ENCODE results near the gene RDM1.
"Not testable (repeated sequence)": the region's sequence is repeated elsewhere in the genome, so short reads cannot be mapped to it uniquely, and the experiment has no call there.

The RDM1 gene

DNA sequence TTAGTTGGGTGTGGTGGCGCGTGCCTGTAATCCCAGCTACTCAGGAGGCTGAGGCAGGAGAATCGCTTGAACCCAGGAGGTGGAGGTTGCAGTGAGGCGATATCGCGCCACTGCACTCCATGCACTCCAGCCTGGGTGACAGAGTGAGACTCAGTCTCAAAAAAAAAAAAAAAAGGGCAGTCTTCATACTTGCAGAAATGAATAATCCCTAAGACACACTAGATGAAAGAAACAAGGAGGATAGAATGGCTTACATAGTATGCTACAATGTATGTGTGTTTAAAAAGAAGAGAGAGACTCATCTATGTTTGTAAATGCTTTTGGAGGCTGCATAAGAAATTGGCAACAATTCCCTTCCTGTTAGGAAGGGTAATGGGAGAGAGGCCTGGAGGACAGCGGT, 32.8 kb downstream of the RDM1 start:
- not testable (repeated sequence) for DNase-seq

DNA sequence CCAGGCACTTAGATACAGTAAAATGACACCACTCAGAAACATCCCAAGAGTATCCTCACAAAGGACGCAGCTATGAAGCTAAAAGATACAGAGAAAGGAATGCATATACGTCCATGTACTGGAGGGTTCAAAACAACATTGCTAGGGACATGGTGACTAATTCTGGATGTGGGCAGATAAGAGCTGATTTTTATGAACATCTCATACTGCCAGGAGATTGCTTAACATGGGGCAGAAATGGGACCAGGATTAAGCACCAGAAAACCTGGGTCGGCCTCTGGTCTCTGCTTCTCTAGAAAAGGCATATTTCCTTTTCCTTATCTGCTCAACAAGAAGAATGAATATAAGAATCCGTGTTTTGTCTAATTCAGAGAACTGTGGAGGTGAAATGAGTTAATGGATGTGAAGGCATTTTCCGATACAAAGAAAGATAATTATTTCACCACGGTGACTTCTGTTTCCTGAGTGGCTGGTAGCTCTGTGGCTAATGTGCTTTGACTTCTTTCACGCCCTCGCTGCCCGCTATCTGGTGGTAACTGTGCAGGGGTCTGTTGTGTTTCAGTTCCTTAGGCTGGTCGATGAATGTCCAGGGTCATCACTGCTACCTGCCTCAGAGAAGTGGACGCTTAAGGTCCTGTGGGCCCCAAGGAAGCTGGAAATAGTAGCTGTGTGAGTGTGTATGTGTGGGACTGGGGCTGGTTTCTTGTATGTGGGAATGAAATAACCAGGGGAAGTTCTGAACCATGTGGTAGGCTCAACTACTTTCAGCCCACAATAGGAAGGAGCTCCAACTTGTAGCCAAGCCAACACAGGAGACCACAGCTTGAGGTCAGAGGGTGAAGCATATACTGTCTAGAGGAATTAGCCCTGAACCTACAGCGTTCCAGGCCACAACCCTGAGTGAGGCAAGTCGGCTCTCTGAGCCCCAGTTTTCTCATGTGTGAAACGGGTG, 34.7 kb downstream of the RDM1 start:
- peak; percentile 23 for DNase-seq

DNA sequence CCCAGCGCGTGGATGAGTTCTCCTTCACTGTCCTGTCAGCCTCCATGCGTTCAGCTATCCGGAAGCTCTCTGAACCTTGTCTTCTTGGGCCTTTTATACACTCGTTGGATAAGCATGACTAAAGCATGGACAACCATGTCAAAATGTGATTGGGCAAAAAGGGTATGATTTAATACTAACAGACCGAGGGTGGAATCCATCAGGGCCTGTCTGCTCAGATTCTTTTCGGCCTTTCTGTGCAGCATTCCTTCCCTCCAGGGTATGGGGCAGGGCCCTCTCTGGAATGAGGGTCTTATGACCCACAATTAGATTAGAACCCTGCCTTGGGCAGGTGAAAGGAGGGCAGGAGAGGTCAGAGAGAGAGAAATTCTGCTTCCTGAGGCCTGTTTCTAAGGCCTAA, 36.4 kb downstream of the RDM1 start:
- DNase-seq, result no peak

DNA sequence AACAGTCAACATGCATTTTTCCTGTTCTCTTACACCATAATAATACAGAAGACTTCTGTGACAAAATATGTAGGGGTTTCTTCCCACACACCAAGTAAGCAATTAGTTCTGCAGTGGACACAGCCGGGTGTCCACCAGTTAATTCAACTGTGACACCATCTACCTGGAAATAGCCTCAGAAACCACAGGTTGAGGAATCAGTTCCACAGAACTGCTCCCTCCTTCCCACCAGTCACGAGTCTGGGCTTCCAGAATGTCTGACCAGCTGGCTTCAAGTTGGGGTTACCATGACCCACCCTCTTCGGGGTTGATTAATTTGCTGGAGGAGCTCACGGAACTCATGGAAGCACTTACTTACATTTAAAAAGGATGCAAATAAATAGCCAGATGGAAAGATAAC, 36.8 kb downstream of the RDM1 start:
- DNase-seq, result no peak

DNA sequence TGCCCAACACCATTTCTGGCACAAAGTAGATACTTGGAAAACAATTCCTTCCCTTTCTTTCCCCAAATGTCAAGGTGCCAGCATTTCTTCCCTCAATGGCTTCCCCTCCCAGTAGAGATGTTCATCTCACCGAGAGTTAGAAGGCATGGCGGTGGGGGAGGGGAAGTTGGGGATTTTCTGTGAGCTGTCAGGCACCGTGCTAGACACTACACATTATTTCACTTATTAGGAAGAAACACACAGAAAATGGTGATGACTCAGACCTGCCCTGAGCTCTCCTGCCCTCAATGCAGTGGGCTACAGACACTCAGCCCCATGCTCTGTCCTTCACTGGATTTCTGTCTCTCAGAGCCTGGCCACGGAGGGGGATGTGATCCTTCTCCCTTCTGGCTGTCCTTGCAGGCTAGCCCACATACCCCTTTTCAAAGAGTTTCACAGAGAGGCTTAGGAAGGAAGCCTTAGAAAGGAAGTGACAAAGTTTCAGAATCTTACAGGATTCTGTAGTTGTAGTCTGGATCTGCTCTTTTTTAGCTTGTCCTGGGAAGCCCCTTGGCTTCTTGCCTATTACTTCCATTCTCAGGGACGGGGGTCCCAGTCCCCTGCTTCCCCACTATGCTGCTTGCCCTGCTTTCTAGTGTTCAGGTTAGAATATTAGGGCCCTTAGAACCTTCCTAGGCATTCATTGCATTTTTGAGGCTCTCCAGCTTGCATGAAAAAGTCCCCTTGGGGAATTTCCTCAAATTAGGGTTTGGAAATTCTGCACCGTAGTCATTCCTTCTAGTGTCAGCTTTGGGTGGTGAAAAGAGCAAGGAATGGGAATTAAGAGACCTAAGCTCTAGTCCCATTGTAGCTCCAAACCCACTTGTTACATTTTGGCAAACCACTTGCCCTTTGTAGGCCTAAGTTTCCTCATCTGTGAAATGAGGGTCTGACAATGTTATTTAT, 38.2 kb downstream of the RDM1 start:
- no peak for DNase-seq

DNA sequence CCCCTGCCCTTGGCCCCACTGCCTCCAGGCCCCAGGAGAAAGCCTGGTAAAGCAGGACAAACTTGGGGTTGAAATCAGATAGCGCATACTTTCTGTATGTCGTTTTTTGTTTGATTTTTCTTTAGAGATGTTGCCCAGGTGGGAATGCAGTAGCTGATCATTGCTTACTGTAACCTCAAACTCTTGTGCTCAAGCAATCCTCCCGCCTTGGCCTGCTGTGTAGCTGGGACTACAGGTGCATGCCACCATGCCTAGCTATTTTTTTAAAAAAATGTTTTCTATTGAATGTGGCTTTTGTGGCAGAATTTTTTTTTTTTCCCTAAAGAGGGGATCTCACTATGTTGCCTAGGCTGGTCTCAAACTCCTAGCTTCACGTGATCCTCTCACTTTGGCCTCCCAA, 39.3 kb downstream of the RDM1 start:
- no peak for DNase-seq

DNA sequence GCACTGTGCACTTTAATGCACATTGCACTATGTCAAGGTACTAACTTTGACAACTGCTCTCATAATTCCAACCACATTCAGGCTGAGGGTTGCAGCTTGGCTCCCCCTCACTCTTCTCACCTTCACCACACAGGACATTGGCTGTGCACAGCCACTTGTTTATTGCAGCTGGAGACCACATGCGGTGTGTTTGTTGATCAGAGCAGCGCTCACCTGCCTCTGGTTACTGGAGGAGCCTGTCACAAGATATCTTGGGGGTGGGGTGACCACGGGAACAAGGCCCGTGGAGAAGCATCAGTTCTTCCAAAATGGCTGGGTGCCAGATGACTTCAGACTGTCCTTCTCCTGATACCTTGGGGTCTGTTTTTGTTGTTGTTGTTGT, 39.8 kb downstream of the RDM1 start:
- DNase-seq, result no peak

DNA sequence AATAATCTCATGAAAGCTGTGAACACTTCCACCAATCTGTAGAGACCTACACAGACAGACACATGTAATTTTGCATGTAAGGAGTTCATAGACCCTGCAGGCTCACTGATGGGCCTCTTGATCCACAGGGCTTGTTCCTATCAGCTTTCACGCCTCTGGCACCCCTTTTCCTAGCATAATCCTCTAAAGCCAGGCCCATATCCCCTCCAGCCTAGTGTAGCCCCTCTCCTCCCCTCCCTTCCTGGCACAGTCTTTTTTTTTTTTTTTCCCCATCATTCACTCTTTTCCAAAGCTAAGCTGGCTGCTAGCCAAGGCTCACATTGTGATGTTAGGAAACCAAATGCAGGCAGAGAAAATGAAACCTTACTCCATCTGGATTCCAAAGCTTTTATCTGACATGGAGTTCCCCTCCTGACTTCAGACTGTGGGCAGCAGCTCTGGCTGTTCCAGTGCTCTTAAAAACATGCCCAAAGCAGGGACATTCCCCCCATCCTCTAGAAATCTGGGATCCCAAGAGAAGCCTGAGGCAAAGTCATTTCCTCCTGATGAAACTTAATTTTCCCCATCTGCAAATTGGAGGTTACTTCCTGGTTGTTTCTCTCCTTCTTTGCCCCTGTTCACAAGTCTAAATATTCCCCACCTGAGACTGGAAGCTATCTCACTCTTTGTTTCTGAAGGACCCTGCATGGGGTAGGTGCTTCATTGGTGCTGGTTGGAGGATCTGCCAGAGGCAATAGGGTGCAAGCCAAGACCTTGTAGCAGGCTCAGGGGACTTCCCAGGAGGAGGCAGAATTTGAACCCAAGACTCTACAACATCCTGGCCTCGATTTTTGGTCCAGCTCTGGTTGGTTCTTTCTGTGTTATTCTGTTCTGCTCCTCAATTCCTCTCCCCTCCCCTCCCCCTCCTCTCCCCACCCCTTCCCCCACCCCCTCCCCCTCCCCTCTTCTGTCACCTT, 40.5 kb downstream of the RDM1 start:
- no peak for DNase-seq

DNA sequence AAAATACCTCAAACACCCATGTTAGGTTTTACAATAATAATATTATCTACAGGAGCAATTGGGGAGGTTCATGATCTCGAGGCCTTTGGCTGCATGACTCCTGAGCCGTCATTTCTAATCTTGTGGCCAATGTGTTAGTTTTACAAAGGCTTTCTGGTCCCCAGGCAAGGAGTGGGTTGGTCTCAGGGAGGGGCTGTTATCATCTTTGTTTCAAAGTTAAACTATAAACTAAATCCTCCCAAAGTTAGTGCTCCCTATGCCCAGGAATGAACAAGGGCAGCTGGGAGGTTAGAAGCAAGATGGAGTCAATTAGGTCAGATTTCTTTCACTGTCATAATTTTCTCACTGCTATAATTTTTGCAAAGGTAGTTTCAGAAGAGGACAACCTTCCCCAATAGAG, 41.3 kb downstream of the RDM1 start:
- DNase-seq, result no peak

DNA sequence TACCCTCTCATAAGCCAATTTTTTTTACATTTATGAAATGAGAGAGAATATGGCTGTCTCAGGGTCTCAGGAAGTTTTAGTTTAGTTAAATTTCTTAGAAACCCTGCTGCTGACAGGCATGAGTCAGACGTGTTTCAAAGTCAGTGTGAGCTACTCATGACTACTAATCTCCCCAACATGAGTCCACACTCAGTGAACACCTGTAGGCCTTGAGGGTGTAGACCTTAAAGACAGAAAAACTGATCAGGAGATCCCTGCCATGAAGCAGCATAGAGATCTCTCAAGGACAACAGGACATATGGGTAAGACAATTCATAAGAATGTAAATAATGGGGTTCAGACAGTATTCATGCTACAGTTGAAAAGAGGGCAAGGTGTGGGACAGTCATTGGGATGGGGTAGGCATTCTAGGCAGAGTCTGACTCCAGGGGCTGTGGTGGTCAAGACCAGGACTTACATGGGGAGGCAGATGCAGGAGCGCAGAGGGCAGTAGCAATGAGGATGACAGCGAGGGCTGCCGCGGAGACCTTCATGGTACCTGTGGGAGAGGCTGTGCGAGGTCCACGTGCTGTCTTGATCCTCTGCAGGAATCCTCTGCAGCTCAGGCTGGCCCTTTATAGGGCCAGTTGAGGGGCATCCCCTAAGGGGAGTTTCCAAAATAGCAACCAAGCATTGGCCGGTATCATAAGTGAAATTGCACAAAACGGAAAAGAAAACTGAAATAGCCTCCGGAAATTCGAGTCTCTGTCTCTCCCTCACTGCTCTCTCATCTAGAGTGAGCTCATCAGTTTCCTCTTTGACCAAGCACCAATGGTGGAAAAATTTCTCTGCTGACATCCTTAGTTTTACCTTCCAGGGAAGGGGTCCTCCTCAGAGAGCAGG, 50.6 kb downstream of the RDM1 start, which contains the start of gene CCL5:
Gene CCL5 (minus strand): TSS at position 588 of the 882 bp plus-strand sequence.
- no peak for DNase-seq

DNA sequence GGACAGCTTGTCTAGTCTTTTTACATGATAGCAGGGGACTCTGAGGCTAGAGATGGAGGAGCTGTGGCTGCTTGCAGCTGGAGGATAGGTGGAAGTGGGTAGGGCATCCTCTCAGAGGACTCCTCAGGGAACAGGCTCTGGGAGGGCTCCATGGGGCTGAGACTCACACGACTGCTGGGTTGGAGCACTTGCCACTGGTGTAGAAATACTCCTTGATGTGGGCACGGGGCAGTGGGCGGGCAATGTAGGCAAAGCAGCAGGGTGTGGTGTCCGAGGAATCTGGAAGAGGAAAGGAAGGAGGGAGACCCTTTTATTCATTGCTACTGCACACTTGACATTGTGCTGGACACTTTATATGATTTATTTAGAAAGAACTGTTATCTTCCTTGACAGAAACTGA, 52.2 kb downstream of the RDM1 start:
- no peak for DNase-seq

DNA sequence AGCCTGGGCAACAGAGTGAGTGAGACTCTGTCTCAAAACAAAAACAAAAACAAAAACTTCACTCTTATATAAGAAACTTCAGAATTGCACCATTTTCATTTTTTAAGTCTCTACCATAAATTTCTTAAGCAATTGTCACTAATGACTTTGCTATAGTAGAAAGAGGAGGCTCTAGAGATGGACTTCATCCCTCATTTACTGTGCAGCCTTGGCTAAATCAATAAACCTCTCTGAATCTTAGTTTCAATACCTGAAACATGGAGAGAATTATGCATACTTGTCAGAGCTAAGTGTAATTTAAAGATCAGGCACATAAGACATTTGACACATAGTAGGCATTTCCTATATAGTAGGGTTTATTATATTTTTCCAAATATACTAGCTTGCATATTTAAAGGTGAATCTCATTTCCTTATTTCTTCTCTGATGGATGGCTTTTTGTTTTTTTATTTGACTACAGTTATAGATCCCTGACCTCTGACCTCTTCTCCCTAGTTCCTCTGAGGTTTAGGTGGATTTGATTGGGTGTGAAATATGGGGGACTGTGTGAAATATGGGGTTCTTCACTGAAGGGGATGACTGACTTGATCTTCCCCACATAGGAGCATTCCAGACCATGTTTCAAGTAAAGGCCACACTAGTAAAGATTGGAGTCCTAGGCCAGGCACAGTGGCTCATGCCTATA, 53.1 kb downstream of the RDM1 start:
- DNase-seq, result no peak

DNA sequence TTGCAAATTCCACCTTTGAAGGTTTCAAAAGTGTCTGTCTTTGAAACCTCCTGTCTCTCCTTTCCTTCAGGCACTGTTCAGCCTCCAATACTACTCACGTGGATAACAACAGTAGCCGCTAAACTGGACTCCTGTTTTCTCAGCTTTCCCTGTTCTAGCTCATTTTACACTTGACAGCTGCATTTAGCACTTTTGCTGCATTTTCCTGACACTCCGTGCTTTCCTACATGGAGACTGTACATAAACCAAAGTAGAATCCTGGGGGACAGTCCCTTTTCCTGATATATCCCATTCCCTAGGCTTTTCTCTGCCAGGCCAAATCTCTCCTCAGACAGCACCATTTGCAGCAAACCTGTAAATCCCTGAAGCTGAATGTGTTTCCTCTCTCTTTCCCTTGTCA, 54.0 kb downstream of the RDM1 start:
- no peak for DNase-seq

DNA sequence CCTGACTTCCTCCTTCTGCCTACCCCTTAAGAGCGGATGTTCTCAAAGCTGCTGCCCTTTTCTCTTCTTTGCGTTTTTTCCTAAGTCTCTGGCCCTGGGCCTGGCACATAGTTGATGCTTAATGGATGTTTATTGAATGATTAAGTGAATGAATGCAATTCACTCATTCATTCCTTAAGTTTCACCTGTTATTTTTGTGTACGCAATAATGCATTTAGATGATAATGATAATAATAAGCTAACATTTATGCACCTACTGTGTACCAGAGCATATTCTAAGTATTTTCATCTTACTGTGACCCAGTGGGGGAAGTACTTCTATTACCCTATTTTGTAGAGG, 54.8 kb downstream of the RDM1 start:
- DNase-seq, result no peak

DNA sequence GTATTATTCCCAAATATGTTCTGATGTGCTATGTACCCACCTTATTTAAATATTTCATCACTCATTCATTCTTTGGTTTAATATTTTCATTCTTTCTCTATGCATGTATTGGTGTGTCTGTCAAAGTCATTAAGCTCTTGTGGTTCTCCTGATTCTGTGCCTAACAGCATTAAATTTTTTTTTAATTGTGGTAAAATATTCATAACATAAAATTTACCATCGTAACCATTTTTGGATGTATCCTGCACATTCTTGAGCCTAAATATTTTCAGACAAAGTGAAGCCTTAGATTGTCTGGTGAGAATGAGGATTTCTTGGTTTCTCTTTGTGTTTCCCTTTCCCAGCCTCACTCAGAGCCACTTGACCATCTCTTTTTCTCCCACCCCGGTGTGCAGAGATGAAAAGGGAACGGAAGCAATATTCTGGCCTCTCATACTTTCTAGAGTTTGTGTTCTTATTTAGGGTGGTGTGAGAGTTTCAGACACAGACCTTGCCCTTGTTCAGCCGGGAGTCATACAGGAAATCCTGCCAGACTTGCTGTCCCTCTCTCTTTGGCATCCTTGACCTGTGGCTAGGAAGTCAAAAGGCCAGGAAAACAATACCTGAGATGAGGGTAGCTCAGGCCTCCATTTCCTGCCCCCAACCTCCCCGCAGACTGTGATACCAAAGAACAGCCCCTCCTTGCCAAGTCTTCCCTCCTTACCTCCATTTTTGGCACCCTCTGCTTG, 55.3 kb downstream of the RDM1 start:
- no peak for DNase-seq

DNA sequence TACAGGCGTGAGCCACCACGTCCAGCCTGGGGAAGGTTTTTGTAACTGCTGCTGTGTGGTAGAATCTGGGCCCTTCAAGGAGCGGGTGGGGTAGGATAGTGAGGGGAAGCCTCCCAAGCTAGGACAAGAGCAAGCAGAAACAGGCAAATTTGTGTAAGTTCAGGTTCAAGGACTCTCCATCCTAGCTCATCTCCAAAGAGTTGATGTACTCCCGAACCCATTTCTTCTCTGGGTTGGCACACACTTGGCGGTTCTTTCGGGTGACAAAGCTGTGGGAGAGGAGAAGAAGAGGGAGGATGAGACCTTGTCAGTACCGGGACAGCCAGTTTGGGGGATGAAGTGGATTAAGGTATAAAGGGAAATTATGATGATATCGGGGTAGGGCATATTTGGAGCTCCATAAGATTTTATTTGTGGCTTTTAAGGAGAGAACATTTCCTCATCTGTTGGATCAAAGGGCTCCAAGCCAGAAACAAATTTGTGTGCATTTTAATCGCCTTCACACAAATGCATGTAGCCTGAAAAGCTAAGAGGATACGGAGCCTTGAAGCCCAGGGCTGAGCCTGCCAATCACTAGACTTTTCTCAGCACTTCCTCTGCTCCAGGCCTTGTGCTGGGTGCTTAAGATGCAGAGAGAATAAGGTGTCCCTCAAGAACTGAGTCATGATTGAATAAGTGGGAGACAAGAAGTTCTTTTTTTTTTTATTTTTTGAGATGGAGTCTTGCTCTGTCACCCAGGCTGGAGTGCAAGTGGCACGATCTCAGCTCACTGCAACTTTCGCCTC, 58.2 kb downstream of the RDM1 start:
- DNase-seq, result no peak

DNA sequence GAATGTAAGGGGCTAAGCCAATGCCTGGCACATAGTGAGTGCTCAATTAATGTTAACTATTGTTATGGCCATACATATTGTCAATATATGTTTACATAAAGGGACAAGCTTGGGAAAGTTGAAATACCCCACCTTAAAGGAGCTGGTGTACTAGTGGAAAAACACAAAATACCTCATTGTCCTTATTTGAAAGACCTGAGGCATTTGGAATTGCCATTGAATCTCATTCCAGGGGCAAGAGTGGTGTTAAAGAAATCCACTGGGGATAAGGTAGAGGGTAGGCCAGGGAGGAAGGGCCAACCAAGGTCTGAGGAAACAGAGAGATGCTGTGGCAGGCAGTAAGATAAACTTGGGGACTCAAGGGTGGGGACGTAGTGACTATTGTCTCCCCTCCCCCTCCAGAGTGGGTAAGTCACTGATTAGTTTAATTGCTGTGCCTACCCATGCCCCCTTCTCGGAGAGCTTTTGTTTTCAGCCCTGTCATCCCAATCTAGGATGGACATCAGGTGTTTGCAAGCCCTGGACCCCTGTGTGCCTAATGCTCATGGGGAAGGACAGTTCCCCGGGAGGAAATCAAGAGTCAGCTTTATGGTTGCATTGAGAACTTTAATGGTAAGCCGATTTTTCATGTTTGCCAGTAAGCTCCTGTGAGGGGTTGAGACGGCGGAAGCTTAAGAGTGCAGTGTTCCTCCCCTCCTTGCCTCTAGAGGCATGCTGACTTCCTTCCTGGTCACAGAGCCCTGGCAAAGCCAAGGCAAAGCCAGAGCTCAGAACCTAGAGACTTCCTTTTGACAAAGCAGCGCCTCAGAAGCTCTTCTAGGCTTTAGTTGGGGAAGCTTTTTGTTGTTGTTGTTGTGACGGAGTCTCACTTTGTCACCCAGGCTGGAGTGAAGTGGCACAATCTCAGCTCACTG, 59.4 kb downstream of the RDM1 start:
- DNase-seq, result no peak

DNA sequence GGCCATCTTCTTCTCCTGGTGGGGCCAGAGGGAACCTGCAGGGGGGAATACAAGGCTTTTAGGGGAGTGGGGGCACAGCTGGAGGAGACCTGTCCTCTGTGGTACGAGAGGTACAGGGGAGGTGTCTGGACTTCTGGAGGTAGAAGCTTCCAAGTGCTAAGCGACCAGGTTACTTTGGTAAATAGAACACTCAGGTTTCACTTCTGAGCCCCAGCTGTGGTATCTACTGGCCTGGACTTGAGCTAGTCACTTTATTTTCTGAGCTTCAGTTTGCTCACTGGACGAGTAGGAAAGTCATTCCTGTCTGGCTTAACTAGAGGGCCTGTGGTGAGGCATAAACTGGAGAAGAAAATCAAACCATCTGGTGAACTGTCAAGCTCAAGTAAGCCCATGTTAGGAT, 61.8 kb downstream of the RDM1 start, which contains the start of gene HEATR9:
Gene HEATR9 (minus strand): TSS at position 155 of the 400 bp plus-strand sequence. CDS start 149 bp downstream, at position 6.
- no peak for DNase-seq
